OCI-LY1 (cell line): ENCODE measurements around the gene BTBD3.

ENCODE experiments used
- H2AFZ ChIP-seq: fragments of 200-600 bp; sonication (generic), shearing (Covaris generic); 2 replicates; pipeline ENCODE4 v1.6.0; 2014; ENCODE audit warnings: antibody characterized with exemption, mild to moderate bottlenecking, low read length
- H3F3A ChIP-seq: fragments of 200-600 bp; sonication (generic), shearing (Covaris generic); 2 replicates; pipeline ENCODE4 v1.6.0; 2014; ENCODE audit warnings: mild to moderate bottlenecking, antibody characterized with exemption, low read length, moderate library complexity; ENCODE audit not compliant: insufficient read depth
- H3K27ac ChIP-seq: fragments of 200-600 bp; sonication (generic); 2 replicates; pipeline ENCODE4 v1.5.1; 2014; ENCODE audit warnings: low read length, mixed run types, mild to moderate bottlenecking, low read depth; ENCODE audit not compliant: poor library complexity, severe bottlenecking
- H3K27me3 ChIP-seq: fragments of 200-600 bp; sonication (generic); 2 replicates; pipeline ENCODE4 v1.6.0; 2014; ENCODE audit warnings: antibody characterized with exemption, mild to moderate bottlenecking, low read length, moderate library complexity; ENCODE audit not compliant: insufficient read depth
- H3K36me3 ChIP-seq: fragments of 200-600 bp; sonication (generic); 2 replicates; pipeline ENCODE4 v1.6.1; 2014; ENCODE audit warnings: mild to moderate bottlenecking, antibody characterized with exemption, low read length, moderate library complexity, mixed read lengths; ENCODE audit not compliant: insufficient read depth
- H3K4me1 ChIP-seq: fragments of 200-600 bp; sonication (generic); 2 replicates; pipeline ENCODE4 v1.5.1; 2014; ENCODE audit warnings: mild to moderate bottlenecking, low read length, moderate library complexity; ENCODE audit not compliant: insufficient read depth, severe bottlenecking
- H3K4me2 ChIP-seq: fragments of 200-600 bp; sonication (generic), shearing (Covaris generic); 2 replicates; pipeline ENCODE4 v1.6.1; 2014; ENCODE audit warnings: low read length
- H3K4me3 ChIP-seq: fragments of 200-600 bp; sonication (generic); 2 replicates; pipeline ENCODE4 v1.5.1; 2014; ENCODE audit warnings: low read length, low read depth, mild to moderate bottlenecking, mixed read lengths; ENCODE audit not compliant: poor library complexity, severe bottlenecking
- H3K79me2 ChIP-seq: fragments of 200-600 bp; shearing (Covaris generic); 2 replicates; pipeline ENCODE4 v1.6.1; 2016; ENCODE audit warnings: mixed run types, low read length, mixed read lengths; ENCODE audit not compliant: insufficient read depth
- H3K9ac ChIP-seq: fragments of 200-600 bp; sonication (generic), shearing (Covaris generic); 2 replicates; pipeline ENCODE4 v1.6.1; 2014; ENCODE audit warnings: mild to moderate bottlenecking, low read length, mixed read lengths
- H3K9me2 ChIP-seq: fragments of 200-600 bp; sonication (generic), shearing (Covaris generic); 2 replicates; pipeline ENCODE4 v1.6.1; 2014; ENCODE audit warnings: low read depth, mild to moderate bottlenecking, low read length, mixed read lengths
- H3K9me3 ChIP-seq: fragments of 200-600 bp; shearing (Covaris generic); 2 replicates; pipeline ENCODE4 v1.6.1; 2014; ENCODE audit warnings: low read length, mixed read lengths
- H4K20me1 ChIP-seq: fragments of 200-600 bp; sonication (generic), shearing (Covaris generic); 2 replicates; pipeline ENCODE4 v1.6.0; 2016; ENCODE audit warnings: mild to moderate bottlenecking, low read length; ENCODE audit not compliant: insufficient read depth
- EZH2 ChIP-seq: fragments of 200-600 bp; sonication (generic), shearing (Covaris generic); IDR thresholded peaks from 2 replicates; pipeline ENCODE4 v1.8.0; 2017; ENCODE audit warnings: borderline replicate concordance, mixed run types, mild to moderate bottlenecking, antibody characterized with exemption, low read length, moderate library complexity, mixed read lengths
- TF ChIP-seq, protein P1 (sequence below): fragments of 200-600 bp; sonication (generic), shearing (Covaris generic); IDR thresholded peaks from 2 replicates; pipeline ENCODE4 v1.5.1; 2017; ENCODE audit warnings: mild to moderate bottlenecking, antibody characterized with exemption, low read length, moderate library complexity, mixed read lengths

The BTBD3 gene

DNA sequence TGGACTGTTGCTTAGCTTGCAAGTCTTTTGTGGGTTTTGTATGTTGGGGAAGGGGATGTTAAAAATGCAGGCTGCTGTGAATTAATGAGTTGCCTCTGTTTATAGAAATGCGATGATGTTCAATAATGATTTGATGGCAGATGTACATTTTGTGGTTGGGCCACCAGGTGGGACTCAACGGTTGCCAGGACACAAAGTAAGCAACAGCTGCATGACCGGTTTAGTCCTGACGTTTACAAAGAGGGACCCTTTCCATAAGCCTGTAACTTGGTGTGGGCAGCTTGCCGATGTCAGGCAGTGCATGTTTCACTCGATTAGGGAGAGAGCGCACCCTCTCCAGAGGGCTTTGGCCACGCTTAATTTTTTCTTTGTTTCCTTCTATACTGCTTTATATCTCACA is 1.3 kb downstream of the BTBD3 start:
- Histone ChIP-seq H3K36me3 (no peaks in the 10 kb centered on the region), H3K9ac (no peak overlapping the region), H3K79me2 (no peaks in the 10 kb centered on the region), H3K4me2 (no peak overlapping the region), H4K20me1 (no peaks in the 10 kb centered on the region), H2AFZ (no peak overlapping the region), H3K9me2 (no peaks in the 10 kb centered on the region), H3F3A (no peaks in the 10 kb centered on the region), H3K9me3 (no peaks in the 10 kb centered on the region), H3K4me3 (no peak overlapping the region), H3K4me1 (no peaks in the 10 kb centered on the region), H3K27ac (no peak overlapping the region), H3K27me3 (no peaks in the 10 kb centered on the region)
- TF ChIP-seq, protein P1, sequence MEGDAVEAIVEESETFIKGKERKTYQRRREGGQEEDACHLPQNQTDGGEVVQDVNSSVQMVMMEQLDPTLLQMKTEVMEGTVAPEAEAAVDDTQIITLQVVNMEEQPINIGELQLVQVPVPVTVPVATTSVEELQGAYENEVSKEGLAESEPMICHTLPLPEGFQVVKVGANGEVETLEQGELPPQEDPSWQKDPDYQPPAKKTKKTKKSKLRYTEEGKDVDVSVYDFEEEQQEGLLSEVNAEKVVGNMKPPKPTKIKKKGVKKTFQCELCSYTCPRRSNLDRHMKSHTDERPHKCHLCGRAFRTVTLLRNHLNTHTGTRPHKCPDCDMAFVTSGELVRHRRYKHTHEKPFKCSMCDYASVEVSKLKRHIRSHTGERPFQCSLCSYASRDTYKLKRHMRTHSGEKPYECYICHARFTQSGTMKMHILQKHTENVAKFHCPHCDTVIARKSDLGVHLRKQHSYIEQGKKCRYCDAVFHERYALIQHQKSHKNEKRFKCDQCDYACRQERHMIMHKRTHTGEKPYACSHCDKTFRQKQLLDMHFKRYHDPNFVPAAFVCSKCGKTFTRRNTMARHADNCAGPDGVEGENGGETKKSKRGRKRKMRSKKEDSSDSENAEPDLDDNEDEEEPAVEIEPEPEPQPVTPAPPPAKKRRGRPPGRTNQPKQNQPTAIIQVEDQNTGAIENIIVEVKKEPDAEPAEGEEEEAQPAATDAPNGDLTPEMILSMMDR, result no peak
- TF ChIP-seq EZH2, result no peak

DNA sequence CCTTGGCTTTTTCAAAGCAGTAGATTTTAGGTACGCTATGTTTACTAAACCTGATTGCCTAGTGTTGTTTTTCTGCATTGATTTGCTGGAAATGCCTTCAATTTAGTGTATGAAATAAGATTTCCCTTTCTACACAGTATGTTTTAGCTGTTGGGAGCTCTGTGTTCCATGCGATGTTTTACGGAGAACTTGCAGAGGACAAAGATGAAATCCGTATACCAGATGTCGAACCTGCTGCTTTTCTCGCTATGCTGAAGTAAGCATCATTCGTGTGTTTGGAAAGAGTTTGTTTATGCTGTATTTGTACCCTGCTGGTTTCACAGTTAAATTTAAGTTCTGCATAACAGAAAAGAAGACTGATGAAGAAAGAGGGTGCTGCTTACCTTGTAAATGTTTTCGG is 1.9 kb downstream of the BTBD3 start:
- H3K27ac ChIP-seq, result no peak overlapping the region
- no peaks in the 10 kb centered on the region for H3K4me1 ChIP-seq
- H2AFZ ChIP-seq, result no peak overlapping the region
- no peak overlapping the region for H3K4me3 ChIP-seq
- no peaks in the 10 kb centered on the region for H3K9me3 ChIP-seq
- no peaks in the 10 kb centered on the region for H3K36me3 ChIP-seq
- no peaks in the 10 kb centered on the region for H3F3A ChIP-seq
- no peak overlapping the region for H3K9ac ChIP-seq
- TF ChIP-seq EZH2, result no peak
- TF ChIP-seq, protein P1, result no peak
- no peaks in the 10 kb centered on the region for H3K79me2 ChIP-seq
- H3K9me2 ChIP-seq, result no peaks in the 10 kb centered on the region
- H3K27me3 ChIP-seq, result no peaks in the 10 kb centered on the region
- H3K4me2 ChIP-seq, result no peak overlapping the region
- H4K20me1 ChIP-seq, result no peaks in the 10 kb centered on the region

DNA sequence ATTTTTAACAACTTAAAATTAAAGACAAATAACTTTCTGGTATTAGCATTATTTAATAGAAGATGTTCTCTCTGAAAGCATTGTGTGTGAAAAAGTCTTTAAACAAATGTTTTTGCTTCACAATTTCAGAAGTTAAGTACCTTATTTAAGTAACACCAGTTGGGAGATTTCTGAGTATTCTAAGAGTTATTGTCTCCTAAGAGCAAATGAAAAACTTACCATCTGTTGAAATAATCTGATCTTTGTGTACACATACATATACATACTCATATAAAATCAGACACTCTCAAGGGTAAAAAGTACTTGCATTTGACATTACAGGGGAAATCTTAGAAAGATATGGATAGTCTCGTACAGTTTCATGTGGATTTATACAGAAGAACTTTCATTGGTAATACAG is 2.4 kb downstream of the BTBD3 start:
- no peak overlapping the region for H3K4me2 ChIP-seq

More for the DNA sequence above, 2.4 kb downstream of the BTBD3 start:
- Histone ChIP-seq H3K9me2 (no peaks in the 10 kb centered on the region), H3K9me3 (no peaks in the 10 kb centered on the region), H3K27me3 (no peaks in the 10 kb centered on the region), H2AFZ (no peak overlapping the region), H3K4me3 (no peak overlapping the region), H3K36me3 (no peaks in the 10 kb centered on the region), H3K4me1 (no peaks in the 10 kb centered on the region), H3K9ac (no peak overlapping the region), H3K27ac (no peak overlapping the region), H3F3A (no peaks in the 10 kb centered on the region), H3K79me2 (no peaks in the 10 kb centered on the region), H4K20me1 (no peaks in the 10 kb centered on the region)
- no peak for TF ChIP-seq EZH2
- TF ChIP-seq, protein P1, result no peak
